Fibroblast of the aortic adventitia (primary cell): ENCODE measurements around the gene FAM186B. TPM values are rescaled to one million over a fixed set of nuclear protein-coding genes. Genes with fewer than 3 reads are reported as not detected.

Source experiments
- DNase-seq: peaks from one replicate; pipeline ENCODE4 v3.0.0-alpha.2; 2010; ENCODE audit warnings: low read depth
- H3K4me3 ChIP-seq: 2 replicates; pipeline ENCODE4 v1.5.1; 2011; ENCODE audit warnings: low read depth, mild to moderate bottlenecking, control low read depth, low read length, moderate library complexity
- total RNA-seq: library from RNA; depleted of rRNA; stranded (reverse); fragments of >200 nt; gene quantifications from 2 replicates; pipeline ENCODE4 v1.2.3, GENCODE V29; 2012; ENCODE audit warnings: low replicate concordance
- TF ChIP-seq, protein P1 (sequence below): IDR thresholded peaks from 2 replicates; pipeline ENCODE4 v1.5.1; 2011; ENCODE audit warnings: mild to moderate bottlenecking, low read length, control low read depth, inconsistent platforms; ENCODE audit not compliant: insufficient read depth

Gene FAM186B
- total RNA-seq, 1 donor = 0.45 TPM

DNA sequence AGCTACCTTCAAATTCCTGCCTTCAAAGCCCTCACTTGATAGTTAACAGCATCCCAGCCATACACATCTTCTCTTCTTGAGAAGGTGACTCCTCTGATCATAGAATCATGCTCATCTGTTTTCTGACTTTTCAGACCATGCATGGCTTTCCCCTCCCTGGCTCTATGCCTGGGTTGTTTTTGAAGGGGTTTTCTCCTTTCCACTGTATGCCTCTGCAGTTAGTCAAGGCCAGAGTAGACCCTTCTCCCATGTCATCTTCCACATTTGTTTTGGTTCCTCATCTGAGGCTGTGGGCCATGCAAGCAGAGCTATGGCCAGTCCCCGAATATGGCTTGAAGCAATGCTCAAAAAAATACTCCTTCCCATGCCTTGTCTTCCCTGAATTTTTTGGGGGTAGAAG lies 23.2 kb downstream of the FAM186B start:
- no peak for DNase-seq
- TF ChIP-seq, protein P1, sequence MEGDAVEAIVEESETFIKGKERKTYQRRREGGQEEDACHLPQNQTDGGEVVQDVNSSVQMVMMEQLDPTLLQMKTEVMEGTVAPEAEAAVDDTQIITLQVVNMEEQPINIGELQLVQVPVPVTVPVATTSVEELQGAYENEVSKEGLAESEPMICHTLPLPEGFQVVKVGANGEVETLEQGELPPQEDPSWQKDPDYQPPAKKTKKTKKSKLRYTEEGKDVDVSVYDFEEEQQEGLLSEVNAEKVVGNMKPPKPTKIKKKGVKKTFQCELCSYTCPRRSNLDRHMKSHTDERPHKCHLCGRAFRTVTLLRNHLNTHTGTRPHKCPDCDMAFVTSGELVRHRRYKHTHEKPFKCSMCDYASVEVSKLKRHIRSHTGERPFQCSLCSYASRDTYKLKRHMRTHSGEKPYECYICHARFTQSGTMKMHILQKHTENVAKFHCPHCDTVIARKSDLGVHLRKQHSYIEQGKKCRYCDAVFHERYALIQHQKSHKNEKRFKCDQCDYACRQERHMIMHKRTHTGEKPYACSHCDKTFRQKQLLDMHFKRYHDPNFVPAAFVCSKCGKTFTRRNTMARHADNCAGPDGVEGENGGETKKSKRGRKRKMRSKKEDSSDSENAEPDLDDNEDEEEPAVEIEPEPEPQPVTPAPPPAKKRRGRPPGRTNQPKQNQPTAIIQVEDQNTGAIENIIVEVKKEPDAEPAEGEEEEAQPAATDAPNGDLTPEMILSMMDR = no peak
- H3K4me3 ChIP-seq = no peak overlapping the region

- no peak overlapping the region for H3K4me3 ChIP-seq
- TF ChIP-seq, protein P1 = peak; percentile 95
- peak; percentile 76 for DNase-seq
Measured at GRCh38 chr12:49580572-49581535, 24.6 kb downstream of the FAM186B start.

DNA sequence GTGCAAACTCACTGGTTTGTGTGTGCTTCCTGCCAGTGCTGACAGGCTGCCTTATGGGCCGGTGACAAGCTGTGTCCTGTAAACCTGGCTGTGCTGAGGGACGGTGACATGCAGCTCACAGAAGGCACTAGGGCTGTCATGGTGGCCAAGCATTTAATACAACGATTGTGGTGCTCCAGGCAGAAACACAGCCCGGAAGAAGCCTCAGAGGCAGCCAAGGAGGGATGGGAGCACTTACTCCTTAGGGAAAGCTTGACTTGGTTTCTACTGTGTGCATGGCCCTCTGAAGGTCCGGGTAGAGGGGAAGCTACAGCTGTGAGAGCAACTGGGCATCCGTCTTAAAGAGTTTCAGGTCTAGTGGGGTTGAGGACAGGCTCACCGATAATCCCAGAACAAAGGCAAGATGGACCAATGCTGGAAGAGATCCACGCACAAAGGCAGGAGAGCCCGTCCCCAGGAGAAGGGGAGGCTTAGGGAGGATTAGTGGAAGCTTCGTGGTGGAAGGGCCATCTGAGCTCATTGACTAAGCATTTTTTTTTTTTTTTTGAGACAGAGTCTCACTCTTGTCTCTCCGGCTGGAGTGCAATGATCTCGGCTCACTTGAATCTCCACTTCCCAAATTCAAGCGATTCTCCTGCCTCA lies 26.8 kb downstream of the FAM186B start:
- TF ChIP-seq, protein P1 = no peak
- no peak for DNase-seq
- H3K4me3 ChIP-seq = no peak overlapping the region

GRCh38 chr12:49577589-49578315 lies 27.7 kb downstream of the FAM186B start:
- DNase-seq = no peak
- no peak overlapping the region for H3K4me3 ChIP-seq
- TF ChIP-seq, protein P1 = no peak

DNA sequence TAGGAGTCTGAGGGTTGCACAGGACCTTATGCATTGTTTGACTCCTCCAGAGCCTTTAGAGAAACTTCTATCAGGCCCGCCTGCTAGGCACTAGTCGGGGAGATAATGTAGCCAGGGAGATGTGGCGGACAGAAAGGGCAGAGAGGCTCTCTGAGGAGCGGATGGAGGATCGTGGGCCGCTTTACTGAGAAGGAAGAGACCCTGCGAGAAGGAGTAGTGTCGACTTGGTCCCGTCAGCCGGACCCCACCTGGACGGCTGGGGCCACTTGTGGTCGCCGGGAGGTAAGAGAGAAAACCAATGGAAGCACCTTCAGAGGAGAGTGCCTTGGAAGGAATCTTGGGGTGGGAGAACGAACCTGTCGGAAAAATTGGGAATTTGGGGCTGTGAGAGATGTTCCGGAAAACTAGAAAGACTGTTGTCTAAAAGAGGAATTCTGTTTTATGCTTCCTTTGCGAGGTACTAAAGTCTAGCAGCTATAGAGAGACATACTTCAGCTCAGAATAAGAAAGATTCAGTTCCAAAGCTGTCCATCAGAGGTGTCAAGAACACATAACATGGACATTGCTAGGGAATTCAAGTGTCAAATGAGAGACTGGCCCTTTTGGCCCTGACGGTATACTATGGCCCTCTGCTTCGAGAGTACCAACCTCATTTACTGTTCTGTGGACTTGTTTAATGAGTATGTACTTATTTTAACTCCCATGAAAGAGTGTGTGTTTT lies 36.8 kb downstream of the FAM186B start:
- DNase-seq = no peak
- TF ChIP-seq, protein P1 = no peak
- H3K4me3 ChIP-seq = peak overlapping the region; percentile 100
